Suprapubic skin (tissue), 4 donors: ENCODE data around the gene RFPL1. TPM values are rescaled to one million over a fixed set of nuclear protein-coding genes. Genes with fewer than 3 reads are reported as not detected.

Experiments
- DNase-seq, 2 donors: peaks; one replicate each; pipeline ENCODE4 v3.0.0-alpha.2; 2019; ENCODE audit warnings: low spot score in 2 of 2
- H3K27ac ChIP-seq: fragments of 200-600 bp; sonication (generic); one replicate; pipeline ENCODE4 v1.5.1; 2019
- H3K27me3 ChIP-seq: fragments of 200-600 bp; sonication (generic); one replicate; pipeline ENCODE4 v1.5.1; 2019
- H3K36me3 ChIP-seq: fragments of 200-600 bp; sonication (generic); one replicate; pipeline ENCODE4 v1.5.1; 2019
- H3K4me1 ChIP-seq: fragments of 200-600 bp; sonication (generic); one replicate; pipeline ENCODE4 v1.5.1; 2019
- H3K4me3 ChIP-seq: fragments of 200-600 bp; sonication (generic); one replicate; pipeline ENCODE4 v1.5.1; 2019; ENCODE audit warnings: mild to moderate bottlenecking
- H3K9me3 ChIP-seq: fragments of 200-600 bp; sonication (generic); one replicate; pipeline ENCODE4 v1.5.1; 2019
- EP300 ChIP-seq: sonication (generic); formaldehyde crosslinking; IDR thresholded peaks from one replicate; pipeline ENCODE4 v1.6.1; 2017; ENCODE audit warnings: antibody characterized with exemption
- POLR2A ChIP-seq, 2 donors: fragments of 450-650 bp; IDR thresholded peaks; one replicate each; pipeline ENCODE4 v1.6.1; 2017; ENCODE audit warnings: antibody characterized with exemption in 2 of 2, mild to moderate bottlenecking in 2 of 2, moderate library complexity in 2 of 2
- POLR2AphosphoS5 ChIP-seq, 3 donors: sonication (generic); formaldehyde crosslinking; IDR thresholded peaks; one replicate each; pipeline ENCODE4 v1.6.1; 2017; ENCODE audit warnings: antibody characterized with exemption in 3 of 3
- WGBS: methylation state at CpG from one replicate; pipeline ENCODE4 v1.1.5; 2018; 5-methylcytosine and 5-hydroxymethylcytosine counted together
- total RNA-seq, 4 donors: library from RNA; depleted of rRNA; stranded (reverse); fragments of >200 nt; gene quantifications; one replicate each; pipeline ENCODE4 v1.1.0, GENCODE V29; 2016
- TF ChIP-seq, protein P1 (sequence below), 2 donors: fragments of 200-600 bp in 1 of 2; fragments of 450-650 bp in 1 of 2; sonication (generic) in 1 of 2; IDR thresholded peaks; one replicate each; pipeline ENCODE4 v1.5.1; 2016 to 2019; ENCODE audit warnings: antibody characterized with exemption in 2 of 2, mild to moderate bottlenecking in 1 of 2, moderate library complexity in 1 of 2

The RFPL1 gene
- total RNA-seq, 4 donors from 2014 or later: 0.64 TPM; not detected in 3

DNA sequence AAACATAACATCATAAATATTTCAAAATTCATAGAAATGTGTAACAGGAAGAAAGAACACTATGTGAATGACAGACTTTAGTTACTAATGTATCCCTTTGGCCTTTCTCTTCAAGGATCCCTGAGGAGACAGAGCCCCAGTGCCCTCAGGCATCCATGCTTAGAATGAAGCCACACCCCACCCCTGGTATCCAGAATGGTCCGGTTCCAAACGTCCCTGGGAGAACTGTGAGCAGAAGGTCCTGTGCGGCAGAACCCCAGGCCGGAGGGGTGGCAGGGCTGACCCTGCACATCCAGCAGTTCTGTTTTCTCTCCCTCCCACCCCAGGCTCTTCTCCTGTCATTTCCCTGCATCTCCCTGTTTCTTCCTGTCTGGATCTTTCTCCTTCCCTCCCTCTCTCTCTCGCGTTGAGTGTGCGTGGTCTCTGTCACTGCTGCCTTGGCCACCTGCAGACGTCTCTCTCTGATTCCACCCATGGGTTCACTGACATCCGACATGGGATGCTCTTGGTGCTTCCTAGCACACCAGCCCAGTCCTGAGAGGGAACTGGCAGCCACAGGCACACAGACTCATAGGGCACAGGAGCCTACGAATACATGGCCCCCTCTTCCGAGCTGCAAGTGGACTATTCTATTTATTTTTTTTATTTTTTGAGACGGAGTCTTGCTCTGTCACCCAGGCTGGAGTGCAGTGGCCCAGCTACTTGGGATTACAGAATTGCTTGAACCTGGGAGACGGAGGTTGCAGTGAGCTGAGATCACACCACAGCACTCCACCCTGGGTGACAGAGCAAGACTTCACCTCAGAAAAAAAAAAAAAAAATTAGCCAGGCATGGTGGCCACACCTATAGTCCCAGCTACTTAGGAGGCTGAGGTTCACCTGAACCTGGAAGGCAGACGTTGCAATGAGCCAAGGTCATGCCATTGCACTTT lies 5.7 kb downstream of the RFPL1 start:
- peak in 1 of 2 donors; percentile 13 for DNase-seq
- H3K4me1 ChIP-seq: no peaks in the 10 kb centered on the region
- H3K27me3 ChIP-seq: no peaks in the 10 kb centered on the region
- TF ChIP-seq POLR2A (IDR thresholded peaks at IDR 0.05) (no peak), POLR2AphosphoS5 (IDR thresholded peaks at IDR 0.05) (no peak), EP300 (no peak)
- TF ChIP-seq, protein P1, sequence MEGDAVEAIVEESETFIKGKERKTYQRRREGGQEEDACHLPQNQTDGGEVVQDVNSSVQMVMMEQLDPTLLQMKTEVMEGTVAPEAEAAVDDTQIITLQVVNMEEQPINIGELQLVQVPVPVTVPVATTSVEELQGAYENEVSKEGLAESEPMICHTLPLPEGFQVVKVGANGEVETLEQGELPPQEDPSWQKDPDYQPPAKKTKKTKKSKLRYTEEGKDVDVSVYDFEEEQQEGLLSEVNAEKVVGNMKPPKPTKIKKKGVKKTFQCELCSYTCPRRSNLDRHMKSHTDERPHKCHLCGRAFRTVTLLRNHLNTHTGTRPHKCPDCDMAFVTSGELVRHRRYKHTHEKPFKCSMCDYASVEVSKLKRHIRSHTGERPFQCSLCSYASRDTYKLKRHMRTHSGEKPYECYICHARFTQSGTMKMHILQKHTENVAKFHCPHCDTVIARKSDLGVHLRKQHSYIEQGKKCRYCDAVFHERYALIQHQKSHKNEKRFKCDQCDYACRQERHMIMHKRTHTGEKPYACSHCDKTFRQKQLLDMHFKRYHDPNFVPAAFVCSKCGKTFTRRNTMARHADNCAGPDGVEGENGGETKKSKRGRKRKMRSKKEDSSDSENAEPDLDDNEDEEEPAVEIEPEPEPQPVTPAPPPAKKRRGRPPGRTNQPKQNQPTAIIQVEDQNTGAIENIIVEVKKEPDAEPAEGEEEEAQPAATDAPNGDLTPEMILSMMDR (IDR thresholded peaks at IDR 0.05): no peak
- H3K4me3 ChIP-seq: no peak overlapping the region
- 59% methylated on average over 14 of the region's 14 CpGs for WGBS
- H3K9me3 ChIP-seq: no peaks in the 10 kb centered on the region
- H3K36me3 ChIP-seq: no peaks in the 10 kb centered on the region
- no peak overlapping the region for H3K27ac ChIP-seq

GRCh38 chr22:29445508-29445907 lies 7.1 kb downstream of the RFPL1 start:
- H3K27ac ChIP-seq: no peak overlapping the region
- 93% methylated on average over 4 of the region's 4 CpGs for WGBS
- H3K27me3 ChIP-seq: no peaks in the 10 kb centered on the region
- no peaks in the 10 kb centered on the region for H3K36me3 ChIP-seq
- H3K4me1 ChIP-seq: no peaks in the 10 kb centered on the region
- DNase-seq: peak in 1 of 2 donors; percentile 20
- TF ChIP-seq POLR2A (IDR thresholded peaks at IDR 0.05) (no peak), POLR2AphosphoS5 (IDR thresholded peaks at IDR 0.05) (no peak), EP300 (no peak)
- TF ChIP-seq, protein P1 (IDR thresholded peaks at IDR 0.05): no peak
- no peaks in the 10 kb centered on the region for H3K9me3 ChIP-seq
- H3K4me3 ChIP-seq: no peak overlapping the region

- TF ChIP-seq EP300 (no peak), POLR2A (IDR thresholded peaks at IDR 0.05) (no peak), POLR2AphosphoS5 (IDR thresholded peaks at IDR 0.05) (no peak)
- TF ChIP-seq, protein P1 (IDR thresholded peaks at IDR 0.05): no peak
- 92% methylated on average over 5 of the region's 5 CpGs for WGBS
These were observed 9.5 kb downstream of the RFPL1 start for GRCh38 chr22:29447906-29448305.

DNA sequence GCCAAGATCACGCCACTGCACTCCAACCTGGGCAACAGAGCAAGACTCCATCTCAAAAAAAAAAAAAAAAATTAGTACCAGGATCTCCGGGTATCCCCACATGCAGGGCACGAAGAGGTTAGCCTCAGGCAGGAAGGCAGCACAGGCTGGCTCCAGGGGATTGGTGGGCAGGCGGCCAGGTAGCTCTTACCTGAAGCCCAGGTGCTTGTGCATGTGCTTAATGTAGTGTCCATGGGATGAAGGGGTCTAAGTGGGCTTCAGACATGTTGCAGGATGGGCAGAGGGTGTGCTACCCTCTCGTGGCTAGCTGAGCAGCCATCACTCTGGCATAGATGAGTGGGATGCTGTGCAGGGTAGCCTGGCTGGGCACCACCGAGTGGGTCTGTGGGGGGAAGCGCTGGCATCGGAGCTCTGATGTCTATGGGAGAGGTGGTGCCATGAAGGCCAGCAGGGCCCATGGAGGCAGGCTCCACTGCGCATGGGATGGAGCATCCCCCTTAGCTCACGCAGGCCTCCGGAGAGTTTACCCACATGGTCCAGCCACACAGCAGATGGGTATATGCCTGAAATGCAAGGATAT lies 11.0 kb downstream of the RFPL1 start:
- no peak overlapping the region for H3K4me3 ChIP-seq

More at GRCh38 chr22:29447906-29448305, 9.5 kb downstream of the RFPL1 start:
- no peak overlapping the region for H3K4me3 ChIP-seq
- no peaks in the 10 kb centered on the region for H3K9me3 ChIP-seq
- peak in 1 of 2 donors; percentile 15 for DNase-seq
- H3K4me1 ChIP-seq: no peaks in the 10 kb centered on the region
- no peaks in the 10 kb centered on the region for H3K27me3 ChIP-seq
- no peaks in the 10 kb centered on the region for H3K36me3 ChIP-seq
- H3K27ac ChIP-seq: no peak overlapping the region

More for the DNA sequence above, 11.0 kb downstream of the RFPL1 start:
- no peaks in the 10 kb centered on the region for H3K4me1 ChIP-seq
- no peaks in the 10 kb centered on the region for H3K36me3 ChIP-seq
- no peak overlapping the region for H3K27ac ChIP-seq
- H3K27me3 ChIP-seq: no peaks in the 10 kb centered on the region
- no peak for DNase-seq
- TF ChIP-seq EP300: no peak
- no peak for TF ChIP-seq POLR2A (IDR thresholded peaks at IDR 0.05)
- TF ChIP-seq POLR2AphosphoS5 (IDR thresholded peaks at IDR 0.05): no peak
- TF ChIP-seq, protein P1 (IDR thresholded peaks at IDR 0.05): no peak
- H3K9me3 ChIP-seq: no peaks in the 10 kb centered on the region
- 92% methylated on average over 11 of the region's 11 CpGs for WGBS
